ENCODE results near the gene KNDC1. TPM values are rescaled to one million over a fixed set of nuclear protein-coding genes. Genes with fewer than 3 reads are reported as not detected.

KNDC1 gene
- total and polyA plus RNA-seq, 2 donors (not counting 3 experiments of a cell fraction or from before 2014, with no cell fraction given): not detected

DNA sequence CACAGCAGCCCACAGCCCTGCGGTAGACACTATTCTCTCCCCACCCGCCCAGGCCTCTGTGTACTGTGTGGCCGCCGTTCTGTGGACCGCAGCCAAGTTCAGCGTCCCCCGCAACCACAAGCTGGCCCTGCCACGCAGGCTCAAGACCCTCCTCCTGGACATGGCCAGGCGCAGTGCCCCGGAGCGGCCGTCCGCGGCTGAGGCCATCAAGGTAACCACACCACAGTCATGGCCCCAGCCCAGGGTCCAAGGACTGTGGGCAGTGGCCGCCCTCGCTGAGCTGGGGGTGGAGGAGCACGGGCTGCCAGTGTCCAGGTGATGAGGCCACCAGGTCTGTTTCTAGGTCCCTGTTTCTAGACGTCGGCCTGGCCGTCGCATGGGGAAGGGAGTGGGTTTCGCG lies 35.6 kb downstream of the KNDC1 start:
- Histone ChIP-seq H3K9me3 (replicated peaks; ENCODE audit: control insufficient read depth, insufficient read depth, low read length) (no peaks in the 10 kb centered on the region), H3K4me2 (ENCODE audit: insufficient read depth, low read length) (no peak overlapping the region), H2AFZ (ENCODE audit: low read depth, low read length) (no peak overlapping the region), H3K9ac (replicated peaks; ENCODE audit: extremely low read depth, insufficient read depth, low read length) (no peak overlapping the region), H3K4me3 (replicated peaks in 1 of 3; ENCODE audit: insufficient read depth in 1 of 3, low read depth in 1 of 3, low read length in 3 of 3) (no peak overlapping the region), H3K9me1 (replicated peaks; ENCODE audit: control insufficient read depth, extremely low read depth, insufficient read depth, low read length) (no peaks in the 10 kb centered on the region), H3K27ac (ENCODE audit: insufficient read depth, low read depth, low read length) (no peak overlapping the region), H4K20me1 (replicated peaks; ENCODE audit: control insufficient read depth, extremely low read depth, insufficient read depth, low read length) (no peaks in the 10 kb centered on the region), H3K4me1 (ENCODE audit: control insufficient read depth, extremely low read depth, insufficient read depth, low read length) (no peaks in the 10 kb centered on the region), H3K36me3 (ENCODE audit: control insufficient read depth in 2 of 2, extremely low read depth in 1 of 2, insufficient read depth in 2 of 2, low read length in 2 of 2) (no peaks in the 10 kb centered on the region), H3K79me2 (ENCODE audit: control insufficient read depth, insufficient read depth, low read length) (no peaks in the 10 kb centered on the region), H3K27me3 (ENCODE audit: control insufficient read depth in 2 of 2, insufficient read depth in 2 of 2, low read length in 2 of 2) (no peaks in the 10 kb centered on the region)
- POLR2A ChIA-PET: no interaction called here
- DNase-seq (ENCODE audit: low read depth, low spot score) (no peak), FAIRE-seq (no peak)
- CTCF ChIA-PET: no interaction called here
- dilution Hi-C loops (cut with MboI; ENCODE audit: extremely low pct_ligation_motif_present, low sequenced_read_pairs): no loop called here
- no TSS peak for BruUV-seq (replicated peaks)
- TF ChIP-seq EZH2 (IDR thresholded peaks at IDR 0.05; ENCODE audit: borderline replicate concordance, low read depth, low read length, severe bottlenecking): no peak
- TF ChIP-seq, protein P1, sequence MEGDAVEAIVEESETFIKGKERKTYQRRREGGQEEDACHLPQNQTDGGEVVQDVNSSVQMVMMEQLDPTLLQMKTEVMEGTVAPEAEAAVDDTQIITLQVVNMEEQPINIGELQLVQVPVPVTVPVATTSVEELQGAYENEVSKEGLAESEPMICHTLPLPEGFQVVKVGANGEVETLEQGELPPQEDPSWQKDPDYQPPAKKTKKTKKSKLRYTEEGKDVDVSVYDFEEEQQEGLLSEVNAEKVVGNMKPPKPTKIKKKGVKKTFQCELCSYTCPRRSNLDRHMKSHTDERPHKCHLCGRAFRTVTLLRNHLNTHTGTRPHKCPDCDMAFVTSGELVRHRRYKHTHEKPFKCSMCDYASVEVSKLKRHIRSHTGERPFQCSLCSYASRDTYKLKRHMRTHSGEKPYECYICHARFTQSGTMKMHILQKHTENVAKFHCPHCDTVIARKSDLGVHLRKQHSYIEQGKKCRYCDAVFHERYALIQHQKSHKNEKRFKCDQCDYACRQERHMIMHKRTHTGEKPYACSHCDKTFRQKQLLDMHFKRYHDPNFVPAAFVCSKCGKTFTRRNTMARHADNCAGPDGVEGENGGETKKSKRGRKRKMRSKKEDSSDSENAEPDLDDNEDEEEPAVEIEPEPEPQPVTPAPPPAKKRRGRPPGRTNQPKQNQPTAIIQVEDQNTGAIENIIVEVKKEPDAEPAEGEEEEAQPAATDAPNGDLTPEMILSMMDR (IDR thresholded peaks at IDR 0.05; ENCODE audit: extremely low read depth in 1 of 2, insufficient read depth in 1 of 2, low read depth in 1 of 2, low read length in 2 of 2): no peak
- TF ChIP-seq MYC (IDR thresholded peaks at IDR 0.05; ENCODE audit: low read depth, low read length): no peak
- TF ChIP-seq POLR2AphosphoS5 (IDR thresholded peaks at IDR 0.05; ENCODE audit: insufficient read depth, low read depth, low read length): no peak
- no peak for TF ChIP-seq FOS (IDR thresholded peaks at IDR 0.05; ENCODE audit: borderline replicate concordance, insufficient read depth, low read length)
- TF ChIP-seq POLR2A (IDR thresholded peaks at IDR 0.05; ENCODE audit: low read depth, low read length): no peak
- TF ChIP-seq GATA2 (IDR thresholded peaks at IDR 0.05; ENCODE audit: insufficient read depth, insufficient read length, low read depth, low read length): no peak
- TF ChIP-seq, protein P2, sequence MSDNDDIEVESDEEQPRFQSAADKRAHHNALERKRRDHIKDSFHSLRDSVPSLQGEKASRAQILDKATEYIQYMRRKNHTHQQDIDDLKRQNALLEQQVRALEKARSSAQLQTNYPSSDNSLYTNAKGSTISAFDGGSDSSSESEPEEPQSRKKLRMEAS (IDR thresholded peaks at IDR 0.05; ENCODE audit: insufficient read depth, insufficient read length): no peak
- no peak for TF ChIP-seq JUN (IDR thresholded peaks at IDR 0.05; ENCODE audit: borderline replicate concordance, insufficient read depth, insufficient read length, low read depth)
- intact Hi-C loops (cut with micrococcal nuclease): no loop called here
